Activated T-helper 1 cell treated with anti-CD3 and anti-CD28 coated beads, Interleukin-12 subunit alpha, Interleukin-12 subunit beta, Interleukin-2, Interleukin-4 antibody, amounts not matched to agents 30 ng/mL and 10 ng/mL and 1 ng/mL, durations not matched to agents 14 hours and 24 hours and 36 hours (primary cell): ENCODE measurements around the gene TUG1. TPM values are rescaled to one million over a fixed set of nuclear protein-coding genes. Genes with fewer than 3 reads are reported as not detected.

Experiments
- DNase-seq: peaks from one replicate; pipeline ENCODE4 v3.0.0; 2021; ENCODE audit warnings: low spot score
- H3K27ac Mint-ChIP-seq: one replicate; pipeline ENCODE4 v1.8.0; 2021; ENCODE audit warnings: mild to moderate bottlenecking, mixed read lengths
- H3K27me3 Mint-ChIP-seq: one replicate; pipeline ENCODE4 v1.8.0; 2022; ENCODE audit warnings: mild to moderate bottlenecking, moderate library complexity, mixed read lengths; ENCODE audit not compliant: insufficient read depth
- H3K36me3 Mint-ChIP-seq: one replicate; pipeline ENCODE4 v1.8.0; 2021; ENCODE audit warnings: low read depth, mixed read lengths
- H3K4me1 Mint-ChIP-seq: one replicate; pipeline ENCODE4 v1.8.0; 2021; ENCODE audit warnings: low read depth, mixed read lengths
- H3K4me3 Mint-ChIP-seq: one replicate; pipeline ENCODE4 v1.8.0; 2021; ENCODE audit warnings: mild to moderate bottlenecking, moderate library complexity, mixed read lengths
- H3K9me3 Mint-ChIP-seq: one replicate; pipeline ENCODE4 v1.8.0; 2021; ENCODE audit warnings: mixed read lengths
- intact Hi-C: fragments of 100-400 bp; cut with micrococcal nuclease; formaldehyde crosslinking; loops from one replicate; pipeline ENCODE4 v1.15.1; 2024
- total RNA-seq: library from RNA; stranded (reverse); gene quantifications from 2 replicates; pipeline ENCODE4 v1.2.3, GENCODE V29; 2022

TUG1 gene
- total RNA-seq, 1 donor from 2014 or later = 68.0 TPM

- Mint-ChIP-seq H3K4me3 (no peak overlapping the region), H3K9me3 (peaks cover 13% of the 10 kb centered on the region), H3K27me3 (peaks cover 9% of the 10 kb centered on the region), H3K36me3 (no peaks in the 10 kb centered on the region), H3K4me1 (no peaks in the 10 kb centered on the region), H3K27ac (no peak overlapping the region)
- intact Hi-C loops = no loop called here
- no peak for DNase-seq
These were observed 21.6 kb downstream of the TUG1 start for GRCh38 chr22:30990690-30991089.

GRCh38 chr22:30992565-30992964 lies 23.5 kb downstream of the TUG1 start:
- no peak for DNase-seq
- intact Hi-C loops = no loop called here
- H3K36me3 Mint-ChIP-seq = no peaks in the 10 kb centered on the region
- H3K4me1 Mint-ChIP-seq = no peaks in the 10 kb centered on the region
- peaks cover 13% of the 10 kb centered on the region for H3K9me3 Mint-ChIP-seq
- H3K27ac Mint-ChIP-seq = no peak overlapping the region
- H3K27me3 Mint-ChIP-seq = peaks cover 9% of the 10 kb centered on the region
- H3K4me3 Mint-ChIP-seq = no peak overlapping the region

- Mint-ChIP-seq H3K36me3 (no peaks in the 10 kb centered on the region), H3K27me3 (peaks cover 9% of the 10 kb centered on the region), H3K4me1 (no peaks in the 10 kb centered on the region), H3K4me3 (no peak overlapping the region), H3K9me3 (peaks cover 8% of the 10 kb centered on the region), H3K27ac (no peak overlapping the region)
- intact Hi-C loops = no loop called here
- DNase-seq = no peak
These were observed 25.9 kb downstream of the TUG1 start for GRCh38 chr22:30994960-30995359.

- intact Hi-C loops = no loop called here
- peaks cover 4% of the 10 kb centered on the region for H3K9me3 Mint-ChIP-seq
- no peak overlapping the region for H3K4me3 Mint-ChIP-seq
- H3K36me3 Mint-ChIP-seq = no peaks in the 10 kb centered on the region
- H3K4me1 Mint-ChIP-seq = no peaks in the 10 kb centered on the region
- DNase-seq = no peak
- no peak overlapping the region for H3K27ac Mint-ChIP-seq
- H3K27me3 Mint-ChIP-seq = peaks cover 9% of the 10 kb centered on the region
These were observed 27.4 kb downstream of the TUG1 start for GRCh38 chr22:30996462-30996861.

- H3K36me3 Mint-ChIP-seq = no peaks in the 10 kb centered on the region
- peaks cover 7% of the 10 kb centered on the region for H3K27me3 Mint-ChIP-seq
- H3K9me3 Mint-ChIP-seq = no peaks in the 10 kb centered on the region
- no peak overlapping the region for H3K27ac Mint-ChIP-seq
- H3K4me3 Mint-ChIP-seq = no peak overlapping the region
- no peak for DNase-seq
- intact Hi-C loops = no loop called here
- no peaks in the 10 kb centered on the region for H3K4me1 Mint-ChIP-seq
These were observed 29.3 kb downstream of the TUG1 start for GRCh38 chr22:30998329-30998728.

GRCh38 chr22:31001124-31001770 lies 32.2 kb downstream of the TUG1 start:
- peaks cover 10% of the 10 kb centered on the region for H3K9me3 Mint-ChIP-seq
- H3K4me3 Mint-ChIP-seq = no peak overlapping the region
- H3K36me3 Mint-ChIP-seq = no peaks in the 10 kb centered on the region
- no peak overlapping the region for H3K27ac Mint-ChIP-seq
- peaks cover 3% of the 10 kb centered on the region for H3K27me3 Mint-ChIP-seq
- intact Hi-C loops = no loop called here
- DNase-seq = no peak
- H3K4me1 Mint-ChIP-seq = no peaks in the 10 kb centered on the region

- Mint-ChIP-seq H3K27ac (no peak overlapping the region), H3K9me3 (peaks cover 10% of the 10 kb centered on the region), H3K4me3 (no peak overlapping the region), H3K4me1 (no peaks in the 10 kb centered on the region), H3K36me3 (no peaks in the 10 kb centered on the region), H3K27me3 (peaks cover 3% of the 10 kb centered on the region)
- DNase-seq = no peak
- intact Hi-C loops = no loop called here
These were observed 36.5 kb downstream of the TUG1 start for GRCh38 chr22:31005535-31005934.

GRCh38 chr22:31019191-31019930 lies 50.3 kb downstream of the TUG1 start:
- no peak overlapping the region for H3K27ac Mint-ChIP-seq
- intact Hi-C loops = no loop called here
- H3K27me3 Mint-ChIP-seq = peaks cover 6% of the 10 kb centered on the region
- no peak for DNase-seq
- no peaks in the 10 kb centered on the region for H3K4me1 Mint-ChIP-seq
- H3K4me3 Mint-ChIP-seq = no peak overlapping the region
- H3K9me3 Mint-ChIP-seq = no peaks in the 10 kb centered on the region
- H3K36me3 Mint-ChIP-seq = no peaks in the 10 kb centered on the region

GRCh38 chr22:31020334-31020733 lies 51.3 kb downstream of the TUG1 start:
- no peaks in the 10 kb centered on the region for H3K4me1 Mint-ChIP-seq
- intact Hi-C loops = no loop called here
- no peaks in the 10 kb centered on the region for H3K36me3 Mint-ChIP-seq
- H3K9me3 Mint-ChIP-seq = no peaks in the 10 kb centered on the region
- peaks cover 5% of the 10 kb centered on the region for H3K27me3 Mint-ChIP-seq
- H3K4me3 Mint-ChIP-seq = no peak overlapping the region
- DNase-seq = no peak
- H3K27ac Mint-ChIP-seq = no peak overlapping the region

- Mint-ChIP-seq H3K9me3 (no peaks in the 10 kb centered on the region), H3K36me3 (no peaks in the 10 kb centered on the region), H3K4me1 (no peaks in the 10 kb centered on the region), H3K27ac (no peak overlapping the region), H3K4me3 (no peak overlapping the region), H3K27me3 (peaks cover 3% of the 10 kb centered on the region)
- intact Hi-C loops = no loop called here
- DNase-seq = no peak
These were observed 53.5 kb downstream of the TUG1 start for GRCh38 chr22:31022516-31022915.

Other genes starting within 250 kb of the TUG1 start
- 47.4 and 49.0 TPM in 2 replicates for gene MORC2, start 491 bp upstream of the TUG1 start, total RNA-seq
- gene SMTN, start 112.1 kb downstream of the TUG1 start, total RNA-seq = 10.2 and 13.7 TPM in 2 replicates
- 6.4 and 9.8 TPM in 2 replicates for gene SELENOM, start 138.3 kb downstream of the TUG1 start, total RNA-seq
- gene INPP5J, start 153.7 kb downstream of the TUG1 start, total RNA-seq = 0.17 TPM in 1 of 2 replicates, not detected in the other
- not detected in 2 replicates for gene PLA2G3, start 171.2 kb downstream of the TUG1 start, total RNA-seq
- 18.7 and 19.6 TPM in 2 replicates for gene RNF185, start 190.9 kb downstream of the TUG1 start, total RNA-seq
- 39.8 and 40.7 TPM in 2 replicates for gene LIMK2, start 243.0 kb downstream of the TUG1 start, total RNA-seq